Activated CD4-positive, alpha-beta memory T cell treated with anti-CD3 and anti-CD28 coated beads for 36 hours (primary cell): ENCODE data around the gene SLC1A1. TPM values are rescaled to one million over a fixed set of nuclear protein-coding genes. Genes with fewer than 3 reads are reported as not detected.

Source experiments
- CTCF ChIA-PET: fragments of 350-600 bp; sonication (Branson Sonifier 250); formaldehyde crosslinking; loops from one replicate; lab custom pipeline; 2021; ENCODE audit warnings: antibody characterized with exemption, inconsistent platforms; lab: Charles Lee
- POLR2A ChIA-PET: fragments of 350-600 bp; sonication (Branson Sonifier 250); formaldehyde crosslinking; loops from one replicate; lab custom pipeline; 2021; ENCODE audit warnings: antibody characterized with exemption; lab: Charles Lee
- DNase-seq: peaks from one replicate; pipeline ENCODE4 v3.0.0-alpha.2; 2020
- H3K27ac Mint-ChIP-seq: one replicate; pipeline ENCODE4 v1.8.0; 2021; ENCODE audit warnings: mixed read lengths
- H3K27me3 Mint-ChIP-seq: one replicate; pipeline ENCODE4 v1.8.0; 2021; ENCODE audit warnings: mixed read lengths
- H3K36me3 Mint-ChIP-seq: one replicate; pipeline ENCODE4 v1.8.0; 2021; ENCODE audit warnings: mixed read lengths
- H3K4me1 Mint-ChIP-seq: one replicate; pipeline ENCODE4 v1.8.0; 2021; ENCODE audit warnings: low read depth, mixed read lengths
- H3K4me3 Mint-ChIP-seq: one replicate; pipeline ENCODE4 v1.8.0; 2021; ENCODE audit warnings: mild to moderate bottlenecking, mixed read lengths
- H3K9me3 Mint-ChIP-seq: one replicate; pipeline ENCODE4 v1.8.0; 2021; ENCODE audit warnings: mixed read lengths
- intact Hi-C: fragments of 100-400 bp; cut with micrococcal nuclease; formaldehyde crosslinking; loops from one replicate; pipeline ENCODE4 v1.15.1; 2023
- total RNA-seq, 2 experiments: library from RNA; stranded (reverse); gene quantifications; one replicate each; pipeline ENCODE4 v1.2.3, GENCODE V29; 2021

Gene SLC1A1
- total RNA-seq, 2 experiments from 2014 or later = not detected

- H3K9me3 Mint-ChIP-seq = no peaks in the 10 kb centered on the region
- H3K27ac Mint-ChIP-seq = no peak overlapping the region
- H3K4me3 Mint-ChIP-seq = no peak overlapping the region
- intact Hi-C loops = no loop called here
- CTCF ChIA-PET = no interaction called here
- POLR2A ChIA-PET = no interaction called here
- peaks cover 32% of the 10 kb centered on the region for H3K27me3 Mint-ChIP-seq
- H3K4me1 Mint-ChIP-seq = peaks cover 15% of the 10 kb centered on the region
- no peak for DNase-seq
- H3K36me3 Mint-ChIP-seq = no peaks in the 10 kb centered on the region
These were observed 4.1 kb downstream of the SLC1A1 start for GRCh38 chr9:4494332-4494731.

- CTCF ChIA-PET = no interaction called here
- Mint-ChIP-seq H3K4me1 (peaks cover 12% of the 10 kb centered on the region), H3K9me3 (no peaks in the 10 kb centered on the region), H3K36me3 (no peaks in the 10 kb centered on the region), H3K27ac (no peak overlapping the region), H3K27me3 (peaks cover 32% of the 10 kb centered on the region), H3K4me3 (no peak overlapping the region)
- no peak for DNase-seq
- POLR2A ChIA-PET = no interaction called here
- intact Hi-C loops = no loop called here
These were observed 4.5 kb downstream of the SLC1A1 start for GRCh38 chr9:4494806-4495205.

DNA sequence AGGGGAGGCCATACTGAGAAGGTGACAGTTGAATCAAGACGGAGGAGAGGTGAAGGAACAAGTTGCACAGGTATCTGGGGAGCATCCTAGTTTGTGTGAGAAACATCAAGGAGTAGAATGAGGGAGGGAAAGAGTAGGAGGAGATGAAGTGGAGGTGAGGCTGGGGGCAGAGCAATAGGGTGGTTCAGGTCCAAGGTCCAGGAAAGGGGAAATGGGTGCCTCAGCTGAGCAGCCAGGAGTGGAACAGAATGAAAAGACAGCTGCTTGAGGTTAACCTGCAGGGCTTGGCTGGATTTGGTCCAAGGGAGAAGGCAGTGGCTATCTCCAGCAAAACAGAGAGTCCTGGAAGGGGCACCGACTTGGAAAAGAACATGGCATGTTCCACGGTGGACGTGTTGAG, 5.3 kb downstream of the SLC1A1 start:
- intact Hi-C loops = no loop called here
- Mint-ChIP-seq H3K4me1 (peaks cover 10% of the 10 kb centered on the region), H3K27me3 (peaks cover 32% of the 10 kb centered on the region), H3K36me3 (no peaks in the 10 kb centered on the region), H3K9me3 (no peaks in the 10 kb centered on the region), H3K27ac (no peak overlapping the region), H3K4me3 (no peak overlapping the region)
- no peak for DNase-seq
- ChIA-PET POLR2A (no interaction called here), CTCF (no interaction called here)

DNA sequence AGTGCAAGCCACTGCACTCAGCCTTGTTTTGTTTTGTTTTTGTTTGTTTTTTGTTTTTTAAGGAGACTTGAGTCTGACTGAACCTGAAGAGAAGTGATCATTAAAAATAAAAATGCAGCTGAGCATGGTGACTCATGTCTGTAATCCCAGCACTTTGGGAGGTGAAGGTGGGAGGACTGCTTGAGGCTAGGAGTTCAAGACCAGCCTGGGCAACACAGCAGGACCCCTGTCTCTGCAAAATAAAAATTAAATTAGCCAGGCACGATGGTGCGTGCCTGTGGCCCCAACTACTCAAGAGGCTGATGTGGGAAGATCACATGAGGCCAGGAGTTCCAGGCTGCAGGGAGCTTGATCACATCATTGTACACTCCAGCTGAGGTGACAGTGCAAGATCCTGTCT, 6.2 kb downstream of the SLC1A1 start:
- no peaks in the 10 kb centered on the region for H3K36me3 Mint-ChIP-seq
- no peak overlapping the region for H3K4me3 Mint-ChIP-seq
- peaks cover 24% of the 10 kb centered on the region for H3K27me3 Mint-ChIP-seq
- H3K4me1 Mint-ChIP-seq = peaks cover 3% of the 10 kb centered on the region
- H3K27ac Mint-ChIP-seq = no peak overlapping the region
- no peak for DNase-seq
- ChIA-PET CTCF (no interaction called here), POLR2A (no interaction called here)
- intact Hi-C loops = no loop called here
- no peaks in the 10 kb centered on the region for H3K9me3 Mint-ChIP-seq

DNA sequence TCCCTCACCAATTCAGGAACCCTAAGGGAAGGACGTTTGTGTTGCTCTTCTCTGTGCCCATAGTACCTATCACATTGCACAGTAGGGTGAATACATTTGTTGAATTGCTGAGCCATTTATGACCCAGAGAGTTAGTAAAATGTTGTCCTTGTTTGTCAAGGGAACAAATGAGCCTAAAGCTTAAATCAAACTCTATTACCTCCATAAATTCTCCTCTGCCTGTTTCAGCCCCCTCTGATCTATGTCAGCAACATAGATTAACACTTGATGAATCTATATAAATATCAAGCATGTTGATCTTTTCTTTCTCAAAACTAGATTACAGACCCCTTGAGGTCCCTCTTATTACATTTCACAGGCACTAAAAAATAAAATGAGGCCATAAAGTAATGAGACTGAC, 7.1 kb downstream of the SLC1A1 start:
- CTCF ChIA-PET = interaction anchor here (1.4 kb wide), 1 partner anchor 107 kb away, joined by 3 read pairs; no protein-coding TSS in a partner anchor
- no peak overlapping the region for H3K4me3 Mint-ChIP-seq
- no peak overlapping the region for H3K27ac Mint-ChIP-seq
- POLR2A ChIA-PET = no interaction called here
- intact Hi-C loops = no loop called here
- peaks cover 18% of the 10 kb centered on the region for H3K27me3 Mint-ChIP-seq
- DNase-seq = no peak
- no peaks in the 10 kb centered on the region for H3K36me3 Mint-ChIP-seq
- no peaks in the 10 kb centered on the region for H3K9me3 Mint-ChIP-seq
- no peaks in the 10 kb centered on the region for H3K4me1 Mint-ChIP-seq

DNA sequence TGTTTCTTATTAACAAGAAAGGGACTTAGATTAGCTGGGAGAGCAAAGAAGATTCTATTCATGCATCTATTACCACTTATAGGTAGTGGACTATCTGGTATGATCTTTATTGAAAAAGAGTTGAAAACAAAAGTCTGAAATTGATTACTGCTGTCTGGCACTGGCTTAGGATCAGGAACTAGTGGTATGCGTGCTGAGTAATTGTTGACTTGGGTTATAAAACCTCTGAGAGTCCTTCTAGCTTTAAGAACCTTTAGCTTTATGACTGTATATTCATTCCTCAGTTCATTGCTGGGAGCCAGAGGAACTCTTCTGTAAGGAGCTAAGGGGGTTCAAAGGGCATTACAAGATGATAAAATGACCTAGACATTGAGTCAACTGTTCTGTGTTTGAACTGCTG, 7.6 kb downstream of the SLC1A1 start:
- intact Hi-C loops = no loop called here
- no peak for DNase-seq
- ChIA-PET CTCF (interaction anchor here (1.4 kb wide), 1 partner anchor 107 kb away, joined by 3 read pairs; no protein-coding TSS in a partner anchor), POLR2A (no interaction called here)
- H3K9me3 Mint-ChIP-seq = no peaks in the 10 kb centered on the region
- H3K27me3 Mint-ChIP-seq = peaks cover 15% of the 10 kb centered on the region
- H3K4me3 Mint-ChIP-seq = no peak overlapping the region
- no peak overlapping the region for H3K27ac Mint-ChIP-seq
- H3K4me1 Mint-ChIP-seq = no peaks in the 10 kb centered on the region
- H3K36me3 Mint-ChIP-seq = no peaks in the 10 kb centered on the region

- DNase-seq = no peak
- Mint-ChIP-seq H3K4me1 (no peaks in the 10 kb centered on the region), H3K27ac (no peak overlapping the region), H3K36me3 (no peaks in the 10 kb centered on the region), H3K9me3 (no peaks in the 10 kb centered on the region), H3K27me3 (peaks cover 11% of the 10 kb centered on the region), H3K4me3 (no peak overlapping the region)
- ChIA-PET CTCF (no interaction called here), POLR2A (no interaction called here)
- intact Hi-C loops = no loop called here
These were observed 9.6 kb downstream of the SLC1A1 start for GRCh38 chr9:4499917-4500316.

GRCh38 chr9:4501147-4501507, 10.9 kb downstream of the SLC1A1 start:
- Mint-ChIP-seq H3K9me3 (no peaks in the 10 kb centered on the region), H3K36me3 (no peaks in the 10 kb centered on the region), H3K27me3 (peaks cover 4% of the 10 kb centered on the region), H3K27ac (no peak overlapping the region), H3K4me1 (no peaks in the 10 kb centered on the region), H3K4me3 (no peak overlapping the region)
- CTCF ChIA-PET = no interaction called here
- POLR2A ChIA-PET = no interaction called here
- intact Hi-C loops = no loop called here
- DNase-seq = no peak

DNA sequence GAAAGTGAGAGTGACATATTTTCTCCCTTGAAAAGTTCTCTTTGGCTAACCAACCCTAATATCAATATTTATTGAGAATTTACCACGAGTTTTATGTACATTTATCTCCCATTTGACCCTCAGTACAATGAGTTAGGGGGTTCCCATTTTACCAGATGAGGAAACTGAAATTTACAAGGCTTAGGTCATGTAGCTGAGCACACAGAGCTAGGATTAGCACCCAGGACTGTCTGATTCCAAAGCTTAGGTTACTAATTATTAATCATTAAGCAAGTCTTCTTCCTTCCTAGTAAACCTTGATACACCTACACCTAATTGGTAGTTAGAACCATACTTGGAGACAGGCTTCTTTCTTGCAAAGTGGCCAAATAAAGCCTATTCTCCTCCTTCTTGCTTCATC, 12.2 kb downstream of the SLC1A1 start:
- H3K4me1 Mint-ChIP-seq = no peaks in the 10 kb centered on the region
- ChIA-PET POLR2A (no interaction called here), CTCF (no interaction called here)
- intact Hi-C loops = no loop called here
- H3K27me3 Mint-ChIP-seq = no peaks in the 10 kb centered on the region
- H3K4me3 Mint-ChIP-seq = no peak overlapping the region
- H3K36me3 Mint-ChIP-seq = no peaks in the 10 kb centered on the region
- no peak for DNase-seq
- H3K9me3 Mint-ChIP-seq = no peaks in the 10 kb centered on the region
- H3K27ac Mint-ChIP-seq = no peak overlapping the region

DNA sequence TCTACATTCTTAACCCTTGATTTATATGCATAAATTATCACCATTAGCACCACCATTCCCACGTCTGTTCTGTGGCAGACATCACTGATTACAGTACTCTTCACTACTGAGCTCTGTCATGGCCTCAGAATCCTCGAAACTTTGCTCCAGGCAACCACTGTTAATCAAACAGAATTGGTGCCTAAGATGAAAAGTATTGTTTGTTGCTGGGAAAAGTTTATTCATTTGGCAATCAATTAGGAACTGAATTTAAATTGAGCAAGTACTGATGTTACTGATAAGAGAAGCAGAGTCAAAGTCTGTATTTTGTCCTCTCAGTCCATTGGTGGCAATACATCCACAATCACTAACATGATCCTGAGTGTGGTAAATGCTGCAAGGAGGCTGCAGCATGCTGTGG, 12.8 kb downstream of the SLC1A1 start:
- H3K4me3 Mint-ChIP-seq = no peak overlapping the region
- no peak overlapping the region for H3K27ac Mint-ChIP-seq
- H3K27me3 Mint-ChIP-seq = no peaks in the 10 kb centered on the region
- DNase-seq = no peak
- POLR2A ChIA-PET = no interaction called here
- no peaks in the 10 kb centered on the region for H3K36me3 Mint-ChIP-seq
- intact Hi-C loops = no loop called here
- H3K4me1 Mint-ChIP-seq = no peaks in the 10 kb centered on the region
- CTCF ChIA-PET = no interaction called here
- no peaks in the 10 kb centered on the region for H3K9me3 Mint-ChIP-seq

GRCh38 chr9:4504250-4504649, 14.0 kb downstream of the SLC1A1 start:
- H3K27me3 Mint-ChIP-seq = no peaks in the 10 kb centered on the region
- no peak overlapping the region for H3K27ac Mint-ChIP-seq
- intact Hi-C loops = no loop called here
- ChIA-PET POLR2A (no interaction called here), CTCF (no interaction called here)
- no peak for DNase-seq
- no peaks in the 10 kb centered on the region for H3K9me3 Mint-ChIP-seq
- no peaks in the 10 kb centered on the region for H3K4me1 Mint-ChIP-seq
- H3K4me3 Mint-ChIP-seq = no peak overlapping the region
- no peaks in the 10 kb centered on the region for H3K36me3 Mint-ChIP-seq

- POLR2A ChIA-PET = no interaction called here
These were observed 16.2 kb downstream of the SLC1A1 start for GRCh38 chr9:4506490-4506889.

DNA sequence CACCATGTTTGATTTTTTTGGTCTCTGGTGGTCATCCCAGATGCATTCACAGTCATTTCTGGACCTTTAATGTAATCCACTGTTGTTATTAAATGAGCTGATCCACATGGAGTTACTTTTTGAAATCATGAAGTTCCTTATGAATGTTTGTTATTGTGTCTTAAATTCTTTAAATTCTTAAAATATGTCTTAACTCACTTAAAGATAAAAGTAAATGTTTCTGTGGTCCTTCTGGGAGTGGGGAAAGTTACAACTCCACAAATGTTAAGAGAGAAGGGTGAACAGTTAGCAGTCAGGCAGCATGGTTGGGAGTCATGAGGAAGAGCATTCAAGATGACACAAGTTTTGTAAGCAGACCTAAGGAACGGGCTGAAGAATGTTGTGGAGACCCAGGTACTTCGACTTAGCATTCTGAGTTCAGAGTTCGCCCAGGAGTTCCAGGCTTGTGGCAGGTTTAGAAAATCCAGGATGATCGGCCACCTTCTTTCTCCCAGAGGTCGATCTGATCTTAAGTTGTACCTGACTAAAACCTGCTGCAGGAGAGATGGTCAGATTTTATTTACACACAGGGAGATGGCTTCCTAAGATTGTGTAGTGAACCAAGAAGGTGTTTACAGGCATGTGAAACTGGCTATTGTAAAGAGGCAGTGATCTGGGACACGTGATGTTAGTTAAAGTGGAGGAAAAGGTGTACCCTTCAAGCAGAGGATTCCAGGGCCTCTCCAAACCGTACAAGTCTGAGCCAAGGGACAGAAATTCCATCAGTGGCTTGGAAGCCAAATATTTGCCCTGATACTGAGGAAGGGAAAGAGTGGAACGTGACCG, 17.2 kb downstream of the SLC1A1 start:
- Mint-ChIP-seq H3K27me3 (no peaks in the 10 kb centered on the region), H3K36me3 (no peaks in the 10 kb centered on the region), H3K4me1 (no peaks in the 10 kb centered on the region), H3K27ac (no peak overlapping the region), H3K4me3 (no peak overlapping the region), H3K9me3 (no peaks in the 10 kb centered on the region)
- ChIA-PET POLR2A (no interaction called here), CTCF (no interaction called here)
- intact Hi-C loops = no loop called here
- no peak for DNase-seq

More at GRCh38 chr9:4506490-4506889, 16.2 kb downstream of the SLC1A1 start:
- no peak overlapping the region for H3K4me3 Mint-ChIP-seq
- H3K4me1 Mint-ChIP-seq = no peaks in the 10 kb centered on the region
- no peak for DNase-seq
- CTCF ChIA-PET = no interaction called here
- no peaks in the 10 kb centered on the region for H3K36me3 Mint-ChIP-seq
- H3K9me3 Mint-ChIP-seq = no peaks in the 10 kb centered on the region
- intact Hi-C loops = no loop called here
- no peak overlapping the region for H3K27ac Mint-ChIP-seq
- H3K27me3 Mint-ChIP-seq = no peaks in the 10 kb centered on the region
